ENCODE results near the gene ZBTB40.

The ZBTB40 gene

GRCh38 chr1:22527555-22528296 is 76.1 kb downstream of the ZBTB40 start:
- DNase-seq (ENCODE audit: low read depth in 2 of 2, low spot score in 1 of 2) = no peak

- no peak for DNase-seq (ENCODE audit: low read depth in 2 of 2, low spot score in 1 of 2)
Measured at GRCh38 chr1:22528451-22528850, 76.8 kb downstream of the ZBTB40 start.

GRCh38 chr1:22529901-22530621 is 78.4 kb downstream of the ZBTB40 start:
- no peak for DNase-seq (ENCODE audit: low read depth in 2 of 2, low spot score in 1 of 2)

- DNase-seq (ENCODE audit: low read depth in 2 of 2, low spot score in 1 of 2) = no peak
Measured at GRCh38 chr1:22530715-22531114, 79.1 kb downstream of the ZBTB40 start.

- DNase-seq (ENCODE audit: low read depth in 2 of 2, low spot score in 1 of 2) = no peak
Measured at GRCh38 chr1:22531251-22531650, 79.6 kb downstream of the ZBTB40 start.

GRCh38 chr1:22533244-22533895 is 81.7 kb downstream of the ZBTB40 start:
- no peak for DNase-seq (ENCODE audit: low read depth in 2 of 2, low spot score in 1 of 2)

- no peak for DNase-seq (ENCODE audit: low read depth in 2 of 2, low spot score in 1 of 2)
Measured at GRCh38 chr1:22534951-22535350, 83.3 kb downstream of the ZBTB40 start.

- no peak for DNase-seq (ENCODE audit: low read depth in 2 of 2, low spot score in 1 of 2)
Measured at GRCh38 chr1:22535399-22535798, 83.7 kb downstream of the ZBTB40 start.

- no peak for DNase-seq (ENCODE audit: low read depth in 2 of 2, low spot score in 1 of 2)
Measured at GRCh38 chr1:22536506-22536905, 84.9 kb downstream of the ZBTB40 start.

- no peak for DNase-seq (ENCODE audit: low read depth in 2 of 2, low spot score in 1 of 2)
Measured at GRCh38 chr1:22537441-22538139, 85.9 kb downstream of the ZBTB40 start.

GRCh38 chr1:22539510-22540118 is 88.0 kb downstream of the ZBTB40 start:
- DNase-seq (ENCODE audit: low read depth in 2 of 2, low spot score in 1 of 2) = no peak

- no peak for DNase-seq (ENCODE audit: low read depth in 2 of 2, low spot score in 1 of 2)
Measured at GRCh38 chr1:22540337-22540736, 88.7 kb downstream of the ZBTB40 start.

- DNase-seq (ENCODE audit: low read depth in 2 of 2, low spot score in 1 of 2) = no peak
Measured at GRCh38 chr1:22542886-22543285, 91.2 kb downstream of the ZBTB40 start.

GRCh38 chr1:22543679-22544078 is 92.0 kb downstream of the ZBTB40 start:
- no peak for DNase-seq (ENCODE audit: low read depth in 2 of 2, low spot score in 1 of 2)

GRCh38 chr1:22544606-22545005 is 93.0 kb downstream of the ZBTB40 start:
- no peak for DNase-seq (ENCODE audit: low read depth in 2 of 2, low spot score in 1 of 2)

GRCh38 chr1:22545141-22545540 is 93.5 kb downstream of the ZBTB40 start:
- no peak for DNase-seq (ENCODE audit: low read depth in 2 of 2, low spot score in 1 of 2)

GRCh38 chr1:22547186-22547817 is 95.7 kb downstream of the ZBTB40 start:
- no peak for DNase-seq (ENCODE audit: low read depth in 2 of 2, low spot score in 1 of 2)

- no peak for DNase-seq (ENCODE audit: low read depth in 2 of 2, low spot score in 1 of 2)
Measured at GRCh38 chr1:22547818-22548462, 96.3 kb downstream of the ZBTB40 start.

GRCh38 chr1:22550021-22550420 is 98.4 kb downstream of the ZBTB40 start:
- no peak for DNase-seq (ENCODE audit: low read depth in 2 of 2, low spot score in 1 of 2)

GRCh38 chr1:22551591-22551990 is 99.9 kb downstream of the ZBTB40 start:
- no peak for DNase-seq (ENCODE audit: low read depth in 2 of 2, low spot score in 1 of 2)
